GM12873 (cell line): ENCODE data around the gene ERN1.

Source experiments
- TF ChIP-seq, protein P1 (sequence below): IDR thresholded peaks from 2 replicates; pipeline ENCODE4 v1.5.1; 2012; ENCODE audit warnings: low read depth, mild to moderate bottlenecking, moderate library complexity, low read length, control low read depth; ENCODE audit not compliant: insufficient read depth; ENCODE audit errors: missing control alignments

ERN1 gene

DNA sequence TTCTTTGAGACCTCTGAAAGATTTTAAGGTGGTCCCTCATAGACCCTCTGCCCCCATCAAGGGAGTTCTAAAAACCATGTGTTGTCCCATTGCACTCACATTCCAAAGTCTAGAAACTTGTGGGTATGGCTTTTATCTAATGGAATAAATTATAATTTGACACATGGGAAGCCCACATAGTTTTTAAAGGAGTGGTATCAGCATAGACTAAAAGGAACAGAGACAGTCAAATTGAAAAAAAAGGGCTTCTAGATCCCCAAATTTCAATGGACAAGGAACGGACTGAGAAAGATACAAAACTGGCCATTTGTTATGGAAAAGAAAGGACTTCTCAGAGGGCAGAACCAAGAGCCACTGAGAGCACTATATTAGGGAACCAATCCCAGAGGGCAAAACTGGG, 60.8 kb downstream of the ERN1 start:
- TF ChIP-seq, protein P1, sequence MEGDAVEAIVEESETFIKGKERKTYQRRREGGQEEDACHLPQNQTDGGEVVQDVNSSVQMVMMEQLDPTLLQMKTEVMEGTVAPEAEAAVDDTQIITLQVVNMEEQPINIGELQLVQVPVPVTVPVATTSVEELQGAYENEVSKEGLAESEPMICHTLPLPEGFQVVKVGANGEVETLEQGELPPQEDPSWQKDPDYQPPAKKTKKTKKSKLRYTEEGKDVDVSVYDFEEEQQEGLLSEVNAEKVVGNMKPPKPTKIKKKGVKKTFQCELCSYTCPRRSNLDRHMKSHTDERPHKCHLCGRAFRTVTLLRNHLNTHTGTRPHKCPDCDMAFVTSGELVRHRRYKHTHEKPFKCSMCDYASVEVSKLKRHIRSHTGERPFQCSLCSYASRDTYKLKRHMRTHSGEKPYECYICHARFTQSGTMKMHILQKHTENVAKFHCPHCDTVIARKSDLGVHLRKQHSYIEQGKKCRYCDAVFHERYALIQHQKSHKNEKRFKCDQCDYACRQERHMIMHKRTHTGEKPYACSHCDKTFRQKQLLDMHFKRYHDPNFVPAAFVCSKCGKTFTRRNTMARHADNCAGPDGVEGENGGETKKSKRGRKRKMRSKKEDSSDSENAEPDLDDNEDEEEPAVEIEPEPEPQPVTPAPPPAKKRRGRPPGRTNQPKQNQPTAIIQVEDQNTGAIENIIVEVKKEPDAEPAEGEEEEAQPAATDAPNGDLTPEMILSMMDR, result no peak

DNA sequence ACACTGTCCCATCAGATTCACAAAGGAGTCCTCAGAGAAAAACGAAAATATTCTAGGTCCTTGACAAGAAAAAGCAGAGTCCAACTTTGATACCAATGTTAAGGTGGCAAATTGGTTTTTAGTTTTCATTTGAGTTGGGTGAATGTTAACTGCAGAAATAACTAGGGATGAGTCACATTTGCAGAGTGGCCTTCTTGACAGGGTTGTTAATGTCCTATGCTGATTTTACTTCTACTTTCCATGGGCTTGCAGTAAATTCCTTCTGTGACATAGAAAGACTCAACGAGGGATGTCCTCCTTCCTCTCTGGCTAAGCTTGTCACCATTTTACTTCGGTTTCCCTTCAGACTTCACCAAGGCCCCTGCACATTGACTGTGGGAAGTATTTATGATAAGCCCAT, 62.3 kb downstream of the ERN1 start:
- TF ChIP-seq, protein P1, result no peak

DNA sequence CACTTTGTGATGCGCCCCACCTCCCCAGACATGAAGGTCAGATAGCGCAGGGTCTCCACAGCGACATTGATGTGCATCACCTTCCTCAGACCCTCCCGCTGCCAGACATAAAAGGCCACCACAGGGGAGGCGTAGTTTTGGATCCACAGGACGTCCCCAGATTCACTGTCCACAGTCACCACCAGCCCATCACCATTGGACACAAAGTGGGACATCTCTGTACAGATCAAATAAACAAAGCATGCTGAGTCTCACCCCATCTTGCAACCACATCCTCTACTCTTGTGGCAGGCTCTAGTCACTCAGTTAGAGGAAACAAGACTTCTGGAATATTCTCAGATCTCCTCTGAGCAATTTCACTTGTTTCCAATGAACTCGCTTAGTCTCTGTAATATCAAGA, 63.2 kb downstream of the ERN1 start:
- TF ChIP-seq, protein P1, result no peak

DNA sequence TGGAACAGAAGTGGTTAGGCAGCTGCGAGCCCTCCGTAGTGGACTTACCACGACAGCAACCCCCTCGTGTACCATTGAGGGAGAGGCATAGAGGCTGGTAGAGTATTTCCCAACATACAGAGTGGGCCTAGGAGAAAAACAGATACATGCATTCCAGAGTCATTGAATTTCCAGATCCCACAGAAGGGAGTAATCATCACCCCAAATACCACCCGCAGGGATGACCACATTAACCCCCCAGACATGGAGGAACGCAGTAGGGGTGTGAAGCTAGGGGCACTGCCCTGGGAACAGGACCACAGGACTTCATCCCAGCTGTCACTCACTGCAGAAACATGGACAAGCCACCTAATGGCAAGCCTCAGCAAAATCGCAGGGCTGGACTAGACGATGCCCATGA, 64.8 kb downstream of the ERN1 start:
- TF ChIP-seq, protein P1, result no peak

DNA sequence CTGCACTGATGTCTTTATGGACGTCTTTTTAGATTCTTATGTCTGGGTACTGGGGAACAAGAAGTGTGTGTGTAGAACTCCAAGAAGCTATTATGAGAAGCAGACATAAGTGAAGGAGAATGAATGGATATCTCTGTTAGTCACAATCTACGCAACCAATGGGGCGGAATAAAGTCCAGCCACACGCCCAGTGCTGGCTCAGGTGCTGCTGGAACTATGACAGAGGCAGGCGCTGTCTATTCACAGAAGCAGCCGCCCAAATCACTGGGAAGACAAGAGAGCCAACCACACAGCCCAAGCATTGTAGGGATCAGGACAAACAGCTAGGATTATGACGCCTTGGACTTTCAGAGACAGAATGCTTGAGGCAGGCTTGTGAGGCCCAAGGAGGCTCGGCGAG, 65.6 kb downstream of the ERN1 start:
- TF ChIP-seq, protein P1, result no peak

DNA sequence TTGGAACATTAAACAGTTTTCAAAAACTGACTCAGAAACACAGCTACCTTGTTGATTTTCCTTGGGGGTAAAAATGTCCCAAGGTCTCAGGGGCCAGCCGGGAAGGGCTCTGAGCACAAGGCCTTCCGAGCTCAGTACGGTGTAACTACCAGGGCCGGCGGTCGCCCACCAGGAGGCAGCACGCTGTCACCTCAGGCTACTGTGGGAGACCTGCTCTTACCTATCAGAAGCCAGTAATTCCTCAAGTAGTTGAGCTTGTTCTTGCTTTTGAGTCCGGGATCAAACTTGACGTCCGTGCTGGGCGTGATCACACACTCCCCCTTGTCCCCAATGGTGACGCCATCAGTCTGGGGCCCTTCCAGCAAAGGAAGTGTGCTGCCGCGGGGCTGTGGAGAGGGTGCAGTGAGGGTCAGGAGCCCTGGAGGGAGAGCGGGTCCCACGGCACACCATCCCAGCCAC, 66.1 kb downstream of the ERN1 start:
- TF ChIP-seq, protein P1, result peak; percentile 58

DNA sequence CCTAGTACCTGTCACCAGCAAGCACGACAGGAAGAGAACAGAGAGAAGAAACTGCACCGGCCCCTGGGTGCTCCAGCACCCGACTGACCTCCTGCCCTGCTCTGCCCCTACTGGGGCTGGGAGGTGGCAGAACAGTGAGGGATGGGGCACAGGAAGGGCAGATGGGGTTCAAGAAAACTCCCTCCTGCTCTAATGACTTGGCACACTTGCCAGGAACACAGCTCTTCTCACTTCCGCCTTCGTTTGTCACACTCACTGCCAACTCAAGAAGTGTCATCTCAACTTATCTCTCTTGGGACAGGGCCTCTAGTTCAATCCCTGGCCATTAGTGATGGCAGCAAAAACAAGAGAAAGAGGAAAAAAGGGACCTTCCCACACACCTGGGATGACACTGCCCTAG, 66.9 kb downstream of the ERN1 start:
- TF ChIP-seq, protein P1, result no peak

DNA sequence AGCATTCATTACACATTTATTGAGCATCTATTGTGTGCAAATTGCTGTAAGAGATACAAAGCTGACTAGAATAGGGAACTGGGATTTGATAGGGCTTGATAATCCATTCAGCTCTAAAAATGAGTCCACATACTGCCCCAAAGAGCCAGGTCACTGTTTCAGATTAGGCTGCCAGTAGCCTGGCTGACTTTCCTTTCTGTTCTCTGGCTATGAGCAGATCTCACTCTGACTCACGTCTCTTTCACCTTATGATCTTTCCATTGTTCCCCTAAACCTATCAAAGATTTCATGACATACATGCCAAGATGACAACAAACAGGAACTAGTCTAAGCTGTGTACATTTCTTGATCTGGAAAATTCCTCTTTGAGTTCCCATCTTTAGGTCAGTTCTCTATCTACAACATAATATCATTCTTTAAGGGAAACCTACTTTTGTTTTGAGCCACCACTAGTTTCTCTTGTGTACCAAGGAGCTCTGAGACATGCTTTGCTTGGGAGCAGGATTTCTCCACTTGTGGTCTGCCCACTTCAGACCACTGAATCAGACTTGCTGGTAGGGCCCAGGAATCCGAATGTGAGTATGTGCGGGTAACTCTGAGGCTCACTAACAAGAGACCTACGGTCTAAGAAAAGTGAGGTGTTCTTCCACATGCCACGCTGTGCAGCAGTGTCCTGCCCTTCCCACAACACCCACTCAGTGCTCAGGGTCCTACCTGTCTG, 68.6 kb downstream of the ERN1 start:
- TF ChIP-seq, protein P1, result no peak
